ENCODE results near the gene FNTB.

The FNTB gene

DNA sequence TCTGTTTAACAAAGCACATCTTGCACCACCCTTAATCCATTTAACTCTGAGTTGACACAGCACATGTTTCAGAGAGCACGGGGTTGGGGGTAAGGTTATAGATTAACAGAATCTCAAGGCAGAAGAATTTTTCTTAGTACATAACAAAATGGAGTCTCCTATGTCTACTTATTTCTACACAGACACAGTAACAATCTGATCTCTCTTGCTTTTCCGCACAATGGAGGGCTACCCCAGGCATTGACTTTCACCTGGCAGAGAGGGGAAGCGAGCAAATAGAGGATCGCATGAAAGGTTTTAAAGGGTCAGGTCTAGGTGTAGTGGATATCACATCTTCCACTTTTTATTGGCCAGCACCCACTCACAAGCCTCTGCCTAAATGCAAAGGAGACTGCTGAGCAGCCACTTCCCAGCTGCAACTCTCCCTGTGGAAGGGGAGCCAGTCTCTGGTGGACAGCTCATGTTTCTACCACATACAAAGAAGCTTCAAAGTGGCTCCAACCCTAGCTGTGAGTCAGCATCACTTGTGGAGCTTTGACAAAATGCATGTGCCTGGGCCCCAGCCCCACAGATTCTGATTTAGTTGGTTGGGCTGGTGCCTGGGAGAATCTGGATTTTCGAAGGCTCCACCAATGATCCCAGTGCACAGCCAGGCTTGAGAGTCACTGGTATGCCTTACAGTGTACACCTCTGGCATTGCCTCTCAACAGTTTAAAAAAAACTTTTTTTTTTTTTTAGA lies 7.2 kb upstream of the FNTB start:
- no peak for DNase-seq (ENCODE audit: low read depth)

DNA sequence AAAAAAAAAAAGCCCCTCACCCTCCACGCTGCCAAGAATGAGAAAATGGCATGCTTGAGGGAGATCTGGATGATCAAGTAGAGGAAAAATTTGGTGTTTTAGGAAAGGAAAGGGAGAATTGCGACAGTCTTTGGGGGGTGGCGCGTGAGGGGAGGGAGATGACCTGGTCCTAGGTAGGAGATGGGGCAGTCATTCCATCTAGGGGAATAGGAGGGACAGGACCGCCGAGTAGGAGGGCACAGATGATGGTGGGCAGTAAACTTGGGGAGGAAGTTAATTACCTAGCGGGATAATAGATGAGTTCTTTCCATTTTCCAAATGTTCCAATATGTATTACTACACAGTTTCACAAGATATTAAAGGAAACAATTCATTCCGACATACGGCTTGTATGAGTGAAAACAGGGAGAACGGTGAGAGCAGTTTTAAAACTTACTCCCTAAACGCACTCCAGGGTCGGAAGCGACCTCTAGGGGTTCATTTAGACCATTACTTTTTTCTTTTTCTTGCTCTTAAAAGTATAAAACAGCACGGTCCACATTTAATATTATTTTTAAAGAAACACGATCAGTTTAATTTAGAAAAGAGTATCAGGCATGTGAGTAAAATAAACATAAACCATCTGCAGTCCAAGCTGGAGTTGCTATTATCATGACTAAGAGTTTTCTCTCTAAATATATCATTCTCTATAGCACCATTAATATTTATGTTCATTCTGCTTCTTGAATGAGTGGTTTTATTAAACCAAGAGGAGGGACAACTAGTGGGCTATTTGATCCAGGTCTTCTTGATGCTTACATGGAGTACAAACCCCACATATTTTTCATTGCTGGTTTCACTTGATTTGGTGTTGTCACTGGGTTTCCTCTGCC lies 3.0 kb upstream of the FNTB start:
- no peak for DNase-seq (ENCODE audit: low read depth)

DNA sequence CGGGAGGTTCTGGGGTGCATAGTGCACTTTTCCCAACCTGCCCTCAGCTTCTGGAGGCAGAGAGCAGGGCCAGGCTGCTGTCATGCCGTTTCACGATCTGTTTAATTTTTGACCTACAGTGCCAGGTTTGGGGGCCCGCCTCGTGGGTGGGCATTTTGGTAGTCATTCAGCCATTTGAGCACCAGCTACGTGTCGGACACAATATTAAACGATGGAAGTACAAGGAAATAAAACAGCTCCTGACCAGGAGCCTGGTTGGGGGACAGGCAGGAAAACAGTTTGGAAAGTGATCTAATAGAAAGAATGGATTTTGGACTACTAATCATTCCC lies 708 bp downstream of the FNTB start:
- no peak for DNase-seq (ENCODE audit: low read depth)

DNA sequence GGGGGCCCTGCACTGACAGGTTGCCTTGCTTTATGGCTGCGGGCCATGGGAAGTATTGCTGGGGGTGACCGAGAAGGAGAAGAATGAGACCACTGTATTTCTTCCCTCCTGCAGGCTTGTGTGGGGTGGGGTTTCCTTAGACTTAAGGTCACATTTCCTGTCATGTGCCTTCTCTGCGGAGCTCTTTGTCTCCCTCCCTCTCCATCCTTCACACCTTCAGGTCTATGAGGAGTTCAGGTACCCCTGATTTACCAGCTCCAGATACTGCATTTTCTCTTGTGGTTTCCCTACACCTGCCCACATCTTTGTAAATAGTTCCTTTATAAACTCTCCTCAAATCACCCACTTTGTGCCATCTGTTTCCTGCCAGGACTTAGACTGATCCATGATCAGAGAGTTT lies 3.6 kb downstream of the FNTB start:
- no peak for DNase-seq (ENCODE audit: low read depth)

- no peak for DNase-seq (ENCODE audit: low read depth)
Observed at GRCh38 chr14:64990939-64991338, 4.2 kb downstream of the FNTB start.

GRCh38 chr14:64992328-64992885 lies 5.7 kb downstream of the FNTB start:
- DNase-seq (ENCODE audit: low read depth): no peak

- DNase-seq (ENCODE audit: low read depth): no peak
Observed at GRCh38 chr14:64993266-64993930, 6.7 kb downstream of the FNTB start.

DNA sequence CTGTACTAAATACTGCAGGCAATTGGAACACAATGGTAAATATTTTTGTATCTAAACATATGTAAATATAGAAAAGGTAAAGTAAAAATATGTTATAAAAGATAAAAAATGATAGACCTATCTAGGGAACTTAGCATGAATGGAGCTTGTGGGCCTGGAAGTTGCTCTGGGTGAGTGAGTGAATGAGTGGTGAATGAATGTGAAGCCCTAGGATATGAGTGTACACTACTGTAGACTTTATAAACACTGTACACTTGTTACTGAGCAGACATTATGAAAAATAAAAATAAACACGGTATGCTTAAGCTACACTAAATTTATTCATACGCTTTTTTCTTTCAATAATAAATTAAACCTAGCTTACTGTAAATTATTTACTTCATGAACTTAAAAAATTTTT lies 7.8 kb downstream of the FNTB start:
- DNase-seq (ENCODE audit: low read depth): no peak

GRCh38 chr14:64995291-64995690 lies 8.6 kb downstream of the FNTB start:
- DNase-seq (ENCODE audit: low read depth): no peak

DNA sequence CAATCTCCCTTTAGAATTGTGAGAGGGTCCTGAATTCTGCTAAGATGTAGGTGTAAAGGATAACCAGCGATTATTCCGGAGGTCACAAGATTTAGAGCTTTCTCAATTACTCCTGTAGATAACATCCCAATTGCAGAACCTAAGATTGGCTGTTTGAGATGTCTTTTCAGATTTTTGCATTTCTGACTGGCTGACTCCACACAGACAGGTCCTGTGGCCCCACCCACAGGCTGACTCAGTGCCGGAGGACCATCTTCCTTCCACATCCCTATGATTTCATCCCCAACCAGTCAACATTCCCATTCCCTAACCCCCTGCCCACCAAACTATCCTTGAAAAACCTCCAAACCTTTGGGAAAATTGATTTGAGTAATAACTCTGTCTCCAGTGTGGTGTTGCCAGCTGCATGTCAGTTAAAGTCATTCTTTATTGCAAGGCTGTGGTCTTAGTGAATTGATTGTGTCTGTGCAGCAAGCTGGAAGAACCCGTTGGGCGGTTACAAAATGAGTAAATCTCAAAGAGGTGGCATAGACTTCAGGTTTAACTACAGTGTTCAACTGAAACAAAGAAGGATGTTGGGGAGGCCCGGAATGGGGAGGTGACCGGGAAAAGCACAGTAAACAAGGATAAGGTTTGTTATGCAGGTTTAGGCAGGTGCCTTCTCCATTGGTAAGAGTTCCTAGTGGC lies 10.6 kb downstream of the FNTB start:
- DNase-seq (ENCODE audit: low read depth): no peak

GRCh38 chr14:64998455-64998931 lies 11.8 kb downstream of the FNTB start:
- no peak for DNase-seq (ENCODE audit: low read depth)

DNA sequence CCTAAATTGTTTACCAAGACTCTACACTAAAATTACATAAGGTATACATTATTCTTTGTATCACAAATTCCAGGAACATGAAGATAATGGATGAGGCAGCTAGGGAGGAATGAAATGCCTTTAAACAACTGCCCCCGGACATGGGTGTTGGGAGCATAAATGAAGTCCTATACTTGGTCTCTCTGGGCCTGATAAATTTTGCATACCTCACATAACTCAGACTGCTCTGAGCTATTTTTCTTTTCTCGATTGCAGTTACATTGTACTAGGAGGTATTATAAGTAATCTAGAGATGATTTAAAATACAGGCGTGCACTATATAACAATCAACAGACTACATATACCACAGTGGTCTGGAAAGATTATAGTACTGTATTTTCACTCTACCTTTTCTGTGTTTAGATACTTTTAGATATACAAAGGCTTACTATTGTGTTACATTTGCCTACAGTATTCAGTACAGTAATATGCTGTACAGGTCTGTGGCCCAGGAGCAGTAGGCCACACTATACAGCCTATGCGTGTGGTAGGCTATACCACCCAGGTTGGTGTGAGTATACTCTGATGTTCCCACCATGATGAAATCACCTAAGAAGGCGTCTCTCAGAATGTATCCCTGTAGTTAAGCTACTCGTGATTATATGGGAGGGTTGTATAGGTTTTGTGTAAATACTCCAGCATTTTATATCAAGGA lies 14.3 kb downstream of the FNTB start:
- no peak for DNase-seq (ENCODE audit: low read depth)

DNA sequence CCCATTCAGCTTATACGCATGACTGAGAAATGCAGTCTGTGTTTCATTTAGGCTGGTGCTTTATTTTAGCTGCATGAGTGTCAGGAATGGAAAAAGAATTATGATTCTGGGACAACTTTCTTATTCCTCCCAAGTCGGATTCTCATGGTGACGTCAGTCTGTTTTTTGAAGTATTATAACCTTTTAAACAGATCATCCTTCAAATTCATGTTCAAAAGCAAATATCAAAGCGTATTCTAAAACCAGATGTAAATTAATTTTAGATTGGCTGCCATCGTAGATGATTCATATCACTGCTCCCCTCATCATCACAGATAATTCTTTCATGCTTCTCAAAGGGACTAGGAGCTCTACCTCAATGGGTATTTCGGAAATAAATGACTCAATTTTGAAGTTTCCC lies 15.0 kb downstream of the FNTB start:
- no peak for DNase-seq (ENCODE audit: low read depth)

GRCh38 chr14:65002586-65003210 lies 16.0 kb downstream of the FNTB start:
- no peak for DNase-seq (ENCODE audit: low read depth)

- no peak for DNase-seq (ENCODE audit: low read depth)
Observed at GRCh38 chr14:65003394-65003793, 16.7 kb downstream of the FNTB start.

GRCh38 chr14:65006261-65006721 lies 19.6 kb downstream of the FNTB start:
- no peak for DNase-seq (ENCODE audit: low read depth)

- DNase-seq (ENCODE audit: low read depth): no peak
Observed at GRCh38 chr14:65007202-65007601, 20.5 kb downstream of the FNTB start.

GRCh38 chr14:65010211-65010931 lies 23.7 kb downstream of the FNTB start:
- no peak for DNase-seq (ENCODE audit: low read depth)

GRCh38 chr14:65011538-65011937 lies 24.8 kb downstream of the FNTB start:
- no peak for DNase-seq (ENCODE audit: low read depth)

GRCh38 chr14:65012353-65012752 lies 25.7 kb downstream of the FNTB start:
- DNase-seq (ENCODE audit: low read depth): no peak

All from activated T-cell treated with anti-CD3 and anti-CD28 coated beads for 24 hours (primary cell).